HepG2 (cell line): ENCODE results near the gene TUBGCP5. TPM values are rescaled to one million over a fixed set of nuclear protein-coding genes. Genes with fewer than 3 reads are reported as not detected.
"Not testable (repeated sequence)": the region's sequence is repeated elsewhere in the genome, so short reads cannot be mapped to it uniquely, and the experiment has no call there.

Experiments
- ATAC-seq: fragments of 200-7000 bp; cut with Tn5 transposase; 3 replicates; pipeline ENCODE4 v1.9.1; 2020; ENCODE audit warnings: mild to moderate bottlenecking, moderate library complexity
- BruUV-seq: library from RNA; stranded (reverse); fragments of 400-500 nt; replicated peaks from 2 replicates; lab custom pipeline; 2021; lab: Mats Ljungman, UMichigan
- CTCF ChIA-PET: fragments of 300-600 bp; formaldehyde crosslinking; extraction: SDS; loops from one replicate; lab custom pipeline; 2021; ENCODE audit warnings: low total read pairs, inconsistent platforms, low intra/inter-chr PET ratio; lab: Yijun Ruan, JAX
- POLR2A ChIA-PET: fragments of 350-600 bp; sonication (Branson Sonifier 250); formaldehyde crosslinking; loops from one replicate; lab custom pipeline; 2020; ENCODE audit warnings: antibody characterized with exemption, inconsistent platforms; lab: Yijun Ruan, JAX
- DNase-seq: peaks from one replicate; pipeline ENCODE4 v3.0.0-alpha.2; 2015; ENCODE audit warnings: low spot score
- FAIRE-seq: peaks from 3 replicates; lab custom pipeline; 2011; peaks lifted over from hg19 to GRCh38; lab: Jason Lieb, UNC
- H2AFZ ChIP-seq: one replicate; pipeline ENCODE4 v1.6.1; 2011; ENCODE audit warnings: low read length, inconsistent platforms
- H3K27ac ChIP-seq: fragments of 300-600 bp; 3 replicates; pipeline ENCODE4 v1.8.0; 2011; ENCODE audit warnings: mixed run types, mild to moderate bottlenecking, mixed read lengths, low read length, inconsistent platforms; ENCODE audit not compliant: insufficient read depth; ENCODE audit errors: extremely low read length
- H3K27me3 ChIP-seq, 2 experiments: fragments of 200-600 bp in 1 of 2; 2 replicates in 1 of 2; 3 replicates in 1 of 2; pipeline versions ENCODE4 v1.6.0 to v1.8.0; 2011; ENCODE audit warnings: low read length in 2 of 2, mild to moderate bottlenecking in 2 of 2, moderate library complexity in 2 of 2, inconsistent platforms in 1 of 2; ENCODE audit not compliant: insufficient read depth in 2 of 2, control insufficient read depth in 1 of 2
- H3K36me3 ChIP-seq, 2 experiments: fragments of 200-600 bp in 1 of 2; replicated peaks in 1 of 2; 2 replicates in 1 of 2; 3 replicates in 1 of 2; pipeline versions ENCODE4 v1.5.1 to v1.8.0; 2011; ENCODE audit warnings: low read length in 2 of 2, inconsistent platforms in 1 of 2; ENCODE audit not compliant: insufficient read depth in 2 of 2, control insufficient read depth in 1 of 2
- H3K4me1 ChIP-seq: 2 replicates; pipeline ENCODE4 v1.5.1; 2012; ENCODE audit warnings: low read length, inconsistent platforms; ENCODE audit not compliant: insufficient read depth
- H3K4me2 ChIP-seq: 2 replicates; pipeline ENCODE4 v1.6.0; 2011; ENCODE audit warnings: low read depth, low read length, inconsistent platforms
- H3K4me3 ChIP-seq, 3 experiments: fragments of 200-600 bp in 1 of 3; sonication (generic), shearing (Covaris generic) in 1 of 3; replicated peaks in 1 of 3; 2 replicates each; pipeline ENCODE4 v1.5.1; 2011 to 2016; ENCODE audit warnings: low read length in 3 of 3, inconsistent platforms in 2 of 3, low read depth in 2 of 3, mild to moderate bottlenecking in 2 of 3, control low read depth in 1 of 3, mixed read lengths in 1 of 3; ENCODE audit not compliant: insufficient read depth in 1 of 3
- H3K79me2 ChIP-seq: one replicate; pipeline ENCODE4 v1.6.1; 2011; ENCODE audit warnings: low read length, inconsistent platforms; ENCODE audit not compliant: insufficient read depth
- H3K9ac ChIP-seq: 2 replicates; pipeline ENCODE4 v1.6.0; 2011; ENCODE audit warnings: mild to moderate bottlenecking, low read depth, low read length, inconsistent platforms; ENCODE audit not compliant: insufficient read depth
- H3K9me3 ChIP-seq: 2 replicates; pipeline ENCODE4 v1.5.1; 2012; ENCODE audit warnings: mild to moderate bottlenecking, low read length
- H4K20me1 ChIP-seq: 2 replicates; pipeline ENCODE4 v1.6.0; 2011; ENCODE audit warnings: inconsistent platforms, mild to moderate bottlenecking, low read length, moderate library complexity; ENCODE audit not compliant: insufficient read depth
- IKZF1 ChIP-seq: fragments of 450-650 bp; IDR thresholded peaks from 2 replicates; pipeline ENCODE4 v1.7.1; 2016
- RXRA ChIP-seq: sonication (generic); formaldehyde crosslinking; IDR thresholded peaks from 2 replicates; pipeline ENCODE4 v1.5.1; 2020; ENCODE audit warnings: missing genetic modification reagents
- STAG1 ChIP-seq: sonication (generic); formaldehyde crosslinking; IDR thresholded peaks from 2 replicates; pipeline ENCODE4 v1.4.0; 2020; ENCODE audit warnings: missing genetic modification reagents
- ZNF343 ChIP-seq: sonication (generic); formaldehyde crosslinking; IDR thresholded peaks from 2 replicates; pipeline ENCODE4 v1.4.0; 2020; ENCODE audit warnings: mild to moderate bottlenecking, missing genetic modification reagents
- WGBS: methylation state at CpG from one replicate; pipeline ENCODE4 v1.1.6; 2017; ENCODE audit warnings: low lambda C conversion rate; 5-methylcytosine and 5-hydroxymethylcytosine counted together
- in situ Hi-C: cut with HindIII; loops from 2 replicates; pipeline ENCODE4 v1.10.0; 2017; ENCODE audit warnings: low pct_unique_long_range_greater_than_20kb; ENCODE audit not compliant: extremely low pct_ligation_motif_present
- intact Hi-C: fragments of 100-400 bp; cut with micrococcal nuclease; formaldehyde crosslinking; loops from one replicate; pipeline ENCODE4 v1.10.0; 2022; ENCODE audit not compliant: unreplicated experiment
- polyA plus RNA-seq, 8 experiments: library from polyadenylated mRNA; depleted of rRNA in 3 of 8; stranded (reverse) in 7 of 8; unstranded in 1 of 8; fragments of >200 nt; fragmentation: Illumina TruSeq in 4 of 8; extraction: Trizol in 4 of 8; gene quantifications; 2 replicates each; pipeline versions ENCODE4 v1.2.1 to v1.2.3, GENCODE V29; 2011 to 2016; ENCODE audit warnings: low read depth in 4 of 8, missing spikeins in 1 of 8, mixed read lengths in 1 of 8; ENCODE audit not compliant: insufficient read depth in 1 of 8
- total RNA-seq, 5 experiments: library from RNA; depleted of rRNA; stranded (reverse); fragments of >200 nt; fragmentation: Illumina TruSeq; extraction: Trizol; gene quantifications; 2 replicates each; pipeline ENCODE4 v1.2.3, GENCODE V29; 2016; ENCODE audit warnings: low read depth in 1 of 5
- TF ChIP-seq, protein P1 (sequence below): sonication (generic); formaldehyde crosslinking; IDR thresholded peaks from 2 replicates; pipeline ENCODE4 v1.4.0; 2020; ENCODE audit warnings: missing genetic modification reagents

The TUBGCP5 gene
- total and polyA plus RNA-seq, 2 of the 13 experiments (the other 11 are each of a cell fraction or from before 2014, with no cell fraction given): 7.2 to 25.0 TPM

DNA sequence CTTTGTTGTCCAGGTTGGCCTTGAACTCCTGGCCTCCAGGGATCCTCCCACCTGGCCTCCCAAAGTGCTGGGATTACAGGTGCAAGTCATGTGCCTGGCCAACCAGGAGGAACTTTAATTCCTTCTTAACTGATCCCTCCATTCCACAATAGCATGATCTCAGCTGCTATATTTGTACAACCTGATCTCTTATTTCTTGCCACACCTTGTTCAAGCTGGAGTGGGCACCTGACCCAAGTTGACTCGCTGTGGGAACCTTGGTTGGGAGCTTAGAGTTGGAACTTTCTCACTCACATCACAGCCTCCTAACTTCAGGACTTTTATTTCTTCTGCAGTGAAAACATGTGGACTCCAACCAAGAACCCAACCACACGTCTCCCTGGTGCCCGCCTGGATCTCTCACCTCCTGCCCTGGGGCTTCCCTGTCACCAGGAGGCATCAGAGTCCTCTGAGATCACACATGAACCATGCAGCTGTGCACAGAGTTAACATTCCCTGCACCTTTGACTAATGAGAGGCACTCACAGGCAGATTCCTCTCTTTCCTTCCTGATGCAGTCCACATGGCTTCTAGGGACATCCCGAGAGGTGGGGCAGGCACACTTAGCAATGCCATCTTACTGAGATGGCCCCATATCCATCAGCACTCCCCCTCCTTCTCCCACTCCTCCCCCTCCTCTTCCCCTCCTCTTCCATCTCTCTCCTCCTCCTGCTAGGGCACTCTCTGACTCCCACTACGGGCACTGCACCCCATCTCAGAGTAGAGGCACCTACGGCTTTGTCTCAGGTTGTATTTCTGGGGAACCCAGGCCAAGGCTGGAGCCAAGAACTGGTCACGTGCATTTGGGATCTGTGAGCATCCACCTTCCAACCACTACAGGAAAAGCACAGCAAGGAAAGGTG lies 49.5 kb downstream of the TUBGCP5 start (continued):
- TF ChIP-seq, protein P1, sequence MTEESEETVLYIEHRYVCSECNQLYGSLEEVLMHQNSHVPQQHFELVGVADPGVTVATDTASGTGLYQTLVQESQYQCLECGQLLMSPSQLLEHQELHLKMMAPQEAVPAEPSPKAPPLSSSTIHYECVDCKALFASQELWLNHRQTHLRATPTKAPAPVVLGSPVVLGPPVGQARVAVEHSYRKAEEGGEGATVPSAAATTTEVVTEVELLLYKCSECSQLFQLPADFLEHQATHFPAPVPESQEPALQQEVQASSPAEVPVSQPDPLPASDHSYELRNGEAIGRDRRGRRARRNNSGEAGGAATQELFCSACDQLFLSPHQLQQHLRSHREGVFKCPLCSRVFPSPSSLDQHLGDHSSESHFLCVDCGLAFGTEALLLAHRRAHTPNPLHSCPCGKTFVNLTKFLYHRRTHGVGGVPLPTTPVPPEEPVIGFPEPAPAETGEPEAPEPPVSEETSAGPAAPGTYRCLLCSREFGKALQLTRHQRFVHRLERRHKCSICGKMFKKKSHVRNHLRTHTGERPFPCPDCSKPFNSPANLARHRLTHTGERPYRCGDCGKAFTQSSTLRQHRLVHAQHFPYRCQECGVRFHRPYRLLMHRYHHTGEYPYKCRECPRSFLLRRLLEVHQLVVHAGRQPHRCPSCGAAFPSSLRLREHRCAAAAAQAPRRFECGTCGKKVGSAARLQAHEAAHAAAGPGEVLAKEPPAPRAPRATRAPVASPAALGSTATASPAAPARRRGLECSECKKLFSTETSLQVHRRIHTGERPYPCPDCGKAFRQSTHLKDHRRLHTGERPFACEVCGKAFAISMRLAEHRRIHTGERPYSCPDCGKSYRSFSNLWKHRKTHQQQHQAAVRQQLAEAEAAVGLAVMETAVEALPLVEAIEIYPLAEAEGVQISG (CRISPR knock-in tag): no peak
- TF ChIP-seq ZNF343 (no peak), STAG1 (CRISPR knock-in tag) (peak; percentile 12; the same call in 1 of the 2 replicates)

DNA sequence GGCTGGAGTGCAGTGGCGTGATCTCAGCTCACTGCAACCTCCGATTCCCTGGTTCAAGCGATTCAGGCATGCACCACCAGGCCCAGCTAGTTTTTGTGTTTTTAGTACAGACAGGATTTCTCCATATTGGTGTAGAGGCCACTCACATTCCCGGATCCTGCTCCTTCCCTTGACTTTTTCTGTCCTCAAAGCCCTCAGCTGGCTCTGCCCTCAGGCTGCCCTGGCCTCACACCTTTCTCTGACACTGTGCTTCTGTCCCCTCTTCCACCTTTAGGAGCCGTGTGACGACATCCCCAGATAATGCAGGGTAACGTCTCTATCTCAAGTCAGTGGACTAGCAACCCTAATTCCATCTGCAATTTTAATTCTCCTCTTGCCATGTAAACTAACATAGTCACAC lies 50.6 kb downstream of the TUBGCP5 start:
- Histone ChIP-seq H2AFZ (no peak overlapping the region), H4K20me1 (no peaks in the 10 kb centered on the region), H3K9ac (no peak overlapping the region), H3K4me3 (no peak overlapping the region), H3K36me3 (no peaks in the 10 kb centered on the region), H3K4me1 (peaks cover 10% of the 10 kb centered on the region), H3K9me3 (no peaks in the 10 kb centered on the region), H3K79me2 (no peaks in the 10 kb centered on the region)
- intact Hi-C loops: no loop called here
- no peak for ATAC-seq
- BruUV-seq: no TSS peak
- 85% methylated on average over 7 of the region's 7 CpGs for WGBS
- TF ChIP-seq RXRA (CRISPR knock-in tag) (no peak), IKZF1 (no peak)
- TF ChIP-seq, all 625 proteins: peak for 0
- FAIRE-seq: no peak
- Histone ChIP-seq H3K27me3 (no peaks in the 10 kb centered on the region), H3K27ac (no peak overlapping the region), H3K4me2 (no peak overlapping the region)
- CTCF ChIA-PET: no interaction called here
- in situ Hi-C loops: no loop called here
- POLR2A ChIA-PET: no interaction called here
- no peak for DNase-seq

DNA sequence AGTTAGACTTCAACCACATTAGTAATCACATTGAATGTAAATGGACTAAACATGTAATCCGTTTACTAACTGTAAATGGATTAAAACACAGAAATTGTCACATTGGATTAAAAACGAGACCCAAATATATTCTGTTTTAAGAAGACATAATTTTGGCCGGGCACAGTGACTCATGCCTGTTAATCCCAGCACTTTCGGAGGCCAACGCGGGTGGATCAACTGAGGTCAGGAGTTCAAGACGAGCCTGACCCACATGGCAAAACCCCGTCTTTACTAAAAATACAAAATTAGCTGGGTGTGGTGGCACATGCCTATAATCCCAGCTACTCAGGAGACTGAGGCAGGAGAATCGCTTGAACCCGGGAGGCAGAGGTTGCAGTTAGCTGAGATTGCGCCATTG lies 57.4 kb downstream of the TUBGCP5 start:
- H3K9me3 ChIP-seq, H3K9ac ChIP-seq, ATAC-seq, intact Hi-C loops, H3K4me3 ChIP-seq, H3K27ac ChIP-seq, H2AFZ ChIP-seq, in situ Hi-C loops, DNase-seq, CTCF ChIA-PET, FAIRE-seq, H3K36me3 ChIP-seq, POLR2A ChIA-PET, BruUV-seq, H3K27me3 ChIP-seq, H3K4me2 ChIP-seq: not testable (repeated sequence)
- H3K4me1 ChIP-seq: peaks cover 16% of the 10 kb centered on the region
- 93% methylated on average over 11 of the region's 11 CpGs for WGBS
- peaks cover 24% of the 10 kb centered on the region for H3K79me2 ChIP-seq
- peaks cover 20% of the 10 kb centered on the region for H4K20me1 ChIP-seq
